GM19035 (cell line): ENCODE data around the gene ADSS2.
"Not testable (repeated sequence)": the region's sequence is repeated elsewhere in the genome, so short reads cannot be mapped to it uniquely, and the experiment has no call there.

Source experiments
- ATAC-seq: cut with Tn5 transposase; IDR thresholded peaks from one replicate; pipeline ENCODE4 v1.9.1; 2021; ENCODE audit not compliant: unreplicated experiment

Gene ADSS2

GRCh38 chr1:244451539-244451950 lies at the start of gene ADSS2:
Gene ADSS2 (minus strand): TSS chr1:244451909. CDS start chr1:244451817, 92 bp downstream.
- peak; percentile 29 for ATAC-seq

- not testable (repeated sequence) for ATAC-seq
These were observed 48.8 kb upstream of the ADSS2 start for GRCh38 chr1:244500515-244500914.

- ATAC-seq: not testable (repeated sequence)
These were observed 47.8 kb upstream of the ADSS2 start for GRCh38 chr1:244499484-244499883.

GRCh38 chr1:244497805-244498204 lies 46.1 kb upstream of the ADSS2 start:
- ATAC-seq: no peak

- no peak for ATAC-seq
These were observed 44.5 kb upstream of the ADSS2 start for GRCh38 chr1:244496186-244496585.

GRCh38 chr1:244494653-244495052 lies 42.9 kb upstream of the ADSS2 start:
- no peak for ATAC-seq

GRCh38 chr1:244484971-244485370 lies 33.3 kb upstream of the ADSS2 start:
- not testable (repeated sequence) for ATAC-seq

GRCh38 chr1:244473059-244473605 lies 21.4 kb upstream of the ADSS2 start:
- no peak for ATAC-seq

- no peak for ATAC-seq
These were observed 15.0 kb upstream of the ADSS2 start for GRCh38 chr1:244466724-244467123.

GRCh38 chr1:244461245-244462071 lies 9.7 kb upstream of the ADSS2 start, which contains the start of gene CATSPERE:
Gene CATSPERE (plus strand): TSS chr1:244461273. CDS start chr1:244461430, 157 bp downstream.
- ATAC-seq: peak; percentile 99

GRCh38 chr1:244460197-244460596 lies 8.5 kb upstream of the ADSS2 start:
- ATAC-seq: no peak

GRCh38 chr1:244458781-244459180 lies 7.1 kb upstream of the ADSS2 start:
- no peak for ATAC-seq

GRCh38 chr1:244456586-244456985 lies 4.9 kb upstream of the ADSS2 start:
- no peak for ATAC-seq

GRCh38 chr1:244454412-244454811 lies 2.7 kb upstream of the ADSS2 start:
- ATAC-seq: no peak

GRCh38 chr1:244451951-244452795 lies 464 bp upstream of the ADSS2 start:
- ATAC-seq: peak; percentile 92

- ATAC-seq: peak; percentile 16
These were observed 841 bp downstream of the ADSS2 start for GRCh38 chr1:244450597-244451538.

- ATAC-seq: no peak
These were observed 1.7 kb downstream of the ADSS2 start for GRCh38 chr1:244449936-244450508.

- no peak for ATAC-seq
These were observed 3.3 kb downstream of the ADSS2 start for GRCh38 chr1:244448279-244449036.

GRCh38 chr1:244447552-244447951 lies 4.2 kb downstream of the ADSS2 start:
- ATAC-seq: no peak
